SK-N-SH (cell line): ENCODE results near the gene SPATA2. TPM values are rescaled to one million over a fixed set of nuclear protein-coding genes. Genes with fewer than 3 reads are reported as not detected.

Source experiments
- CTCF ChIA-PET: fragments of 300-600, 350-600 bp; formaldehyde crosslinking; extraction: SDS; loops from one replicate; lab custom pipeline; 2021; lab: Yijun Ruan, JAX
- POLR2A ChIA-PET: fragments of 350-600 bp; sonication (Branson Sonifier 250); formaldehyde crosslinking; extraction: SDS; loops from one replicate; lab custom pipeline; 2020; ENCODE audit warnings: antibody characterized with exemption, inconsistent platforms; lab: Yijun Ruan, JAX
- DNase-seq: peaks from one replicate; pipeline ENCODE4 v3.0.0; 2012
- H2AFZ ChIP-seq: fragments of 200-600 bp; sonication (generic); 2 replicates; pipeline ENCODE4 v1.8.1; 2016; ENCODE audit warnings: antibody characterized with exemption, mild to moderate bottlenecking, low read depth
- H3F3A ChIP-seq: fragments of 200-600 bp; sonication (generic); replicated peaks from 2 replicates; pipeline ENCODE3; 2016; ENCODE audit warnings: antibody characterized with exemption, mild to moderate bottlenecking; ENCODE audit not compliant: insufficient read depth
- H3K27ac ChIP-seq, 2 experiments: fragments of 200-500 bp in 1 of 2; fragments of 200-600 bp in 1 of 2; sonication (Bioruptor generic) in 1 of 2; sonication (generic), shearing (Covaris generic) in 1 of 2; 2 replicates each; pipeline versions ENCODE4 v1.5.1 to v1.6.1; 2014 to 2016; ENCODE audit warnings: low read depth in 2 of 2, inconsistent platforms in 1 of 2, low read length in 1 of 2, mild to moderate bottlenecking in 1 of 2, mixed read lengths in 1 of 2
- H3K27me3 ChIP-seq: fragments of 200-600 bp; sonication (generic), shearing (Covaris generic); 2 replicates; pipeline ENCODE4 v1.6.1; 2016; ENCODE audit warnings: mixed run types; ENCODE audit not compliant: insufficient read depth
- H3K36me3 ChIP-seq, 2 experiments: fragments of 200-500 bp in 1 of 2; fragments of 200-600 bp in 1 of 2; sonication (Bioruptor generic) in 1 of 2; sonication (generic) in 1 of 2; replicated peaks in 1 of 2; 2 replicates each; pipeline versions ENCODE3 to v1.5.1; 2014 to 2016; ENCODE audit warnings: low read length in 1 of 2, mild to moderate bottlenecking in 1 of 2; ENCODE audit not compliant: insufficient read depth in 2 of 2, control insufficient read depth in 1 of 2
- H3K4me1 ChIP-seq, 2 experiments: fragments of 200-500 bp in 1 of 2; fragments of 200-600 bp in 1 of 2; sonication (Bioruptor generic) in 1 of 2; sonication (generic), shearing (Covaris generic) in 1 of 2; 2 replicates each; pipeline versions ENCODE4 v1.5.1 to v1.6.1; 2014 to 2016; ENCODE audit warnings: low read depth in 1 of 2, low read length in 1 of 2, mixed run types in 1 of 2; ENCODE audit not compliant: insufficient read depth in 2 of 2, control insufficient read depth in 1 of 2
- H3K4me2 ChIP-seq: fragments of 200-600 bp; sonication (generic), shearing (Covaris generic); 2 replicates; pipeline ENCODE4 v1.6.1; 2017; ENCODE audit warnings: mixed run types
- H3K4me3 ChIP-seq, 2 experiments: fragments of 200-500 bp in 1 of 2; fragments of 200-600 bp in 1 of 2; sonication (Bioruptor generic) in 1 of 2; sonication (generic), shearing (Covaris generic) in 1 of 2; 2 replicates each; pipeline versions ENCODE4 v1.5.1 to v1.8.1; 2014 to 2016; ENCODE audit warnings: low read depth in 2 of 2, inconsistent platforms in 1 of 2, low read length in 1 of 2, mild to moderate bottlenecking in 1 of 2, mixed read lengths in 1 of 2, moderate library complexity in 1 of 2
- H3K79me2 ChIP-seq: fragments of 200-600 bp; sonication (generic); 2 replicates; pipeline ENCODE4 v1.8.1; 2017; ENCODE audit warnings: mild to moderate bottlenecking; ENCODE audit not compliant: insufficient read depth
- H3K9ac ChIP-seq: fragments of 200-600 bp; sonication (generic); 2 replicates; pipeline ENCODE4 v1.6.1; 2017; ENCODE audit warnings: mixed run types
- H3K9me2 ChIP-seq: fragments of 200-600 bp; sonication (generic); 2 replicates; pipeline ENCODE4 v1.6.1; 2017; ENCODE audit warnings: mixed run types
- H3K9me3 ChIP-seq: fragments of 200-600 bp; sonication (generic); 2 replicates; pipeline ENCODE4 v1.6.1; 2017; ENCODE audit warnings: mixed run types, mild to moderate bottlenecking, moderate library complexity
- H4K20me1 ChIP-seq: fragments of 200-600 bp; sonication (generic); 2 replicates; pipeline ENCODE4 v1.6.1; 2017; ENCODE audit warnings: mild to moderate bottlenecking, mixed run types; ENCODE audit not compliant: insufficient read depth
- ELF1 ChIP-seq: IDR thresholded peaks from 2 replicates; pipeline ENCODE4 v1.4.0; 2012
- EP300 ChIP-seq, 2 experiments: IDR thresholded peaks; 2 replicates each; pipeline versions ENCODE4 v1.4.0 to v1.6.1; 2012; ENCODE audit warnings: borderline replicate concordance in 1 of 2, low read depth in 1 of 2, low read length in 1 of 2
- EZH2phosphoT487 ChIP-seq: fragments of 200-600 bp; sonication (generic); IDR thresholded peaks from 2 replicates; pipeline ENCODE4 v1.6.1; 2017; ENCODE audit warnings: low read depth, mixed run types, mild to moderate bottlenecking, antibody characterized with exemption, moderate library complexity, borderline replicate concordance
- FOXM1 ChIP-seq: IDR thresholded peaks from 2 replicates; pipeline ENCODE4 v1.4.0; 2012; ENCODE audit warnings: low read depth, mild to moderate bottlenecking
- GABPA ChIP-seq: IDR thresholded peaks from 2 replicates; pipeline ENCODE4 v1.4.0; 2012; ENCODE audit warnings: low read depth, mild to moderate bottlenecking
- GATA2 ChIP-seq: sonication (generic); formaldehyde crosslinking; IDR thresholded peaks from 2 replicates; pipeline ENCODE4 v1.5.0; 2020; ENCODE audit warnings: mild to moderate bottlenecking, missing genetic modification reagents
- MEF2A ChIP-seq: IDR thresholded peaks from 2 replicates; pipeline ENCODE4 v1.4.0; 2012; ENCODE audit warnings: low read depth, borderline replicate concordance
- MXI1 ChIP-seq: IDR thresholded peaks from 2 replicates; pipeline ENCODE4 v1.6.1; 2012; ENCODE audit warnings: mild to moderate bottlenecking, low read depth, low read length, improper control_type of control experiment
- NFIC ChIP-seq: IDR thresholded peaks from 2 replicates; pipeline ENCODE4 v1.4.0; 2012; ENCODE audit warnings: borderline replicate concordance
- NRF1 ChIP-seq: IDR thresholded peaks from 2 replicates; pipeline ENCODE4 v1.6.1; 2012; ENCODE audit warnings: low read depth, mild to moderate bottlenecking, low read length
- POLR2AphosphoS5 ChIP-seq: IDR thresholded peaks from 2 replicates; pipeline ENCODE4 v1.6.1; 2012; ENCODE audit warnings: low read depth, low read length
- RAD21 ChIP-seq: IDR thresholded peaks from 2 replicates; pipeline ENCODE4 v1.6.1; 2012; ENCODE audit warnings: mild to moderate bottlenecking, low read length
- RCOR1 ChIP-seq: fragments of 150-350 bp; IDR thresholded peaks from 2 replicates; pipeline ENCODE4 v1.6.1; 2017; ENCODE audit warnings: antibody characterized with exemption, low read length
- RXRA ChIP-seq: IDR thresholded peaks from 2 replicates; pipeline ENCODE4 v1.4.0; 2012; ENCODE audit warnings: low read depth, mild to moderate bottlenecking, borderline replicate concordance
- SMC3 ChIP-seq: IDR thresholded peaks from 2 replicates; pipeline ENCODE4 v1.6.1; 2012; ENCODE audit warnings: low read depth, low read length, improper control_type of control experiment
- WGBS: methylation state at CpG from one replicate; pipeline ENCODE4 v1.1.6; 2017; ENCODE audit warnings: low lambda C conversion rate; 5-methylcytosine and 5-hydroxymethylcytosine counted together
- polyA plus RNA-seq, 3 experiments: library from polyadenylated mRNA; depleted of rRNA; stranded (reverse); fragments of >200 nt; gene quantifications; 2 replicates each; pipeline ENCODE4 v1.2.3, GENCODE V29; 2012
- TF ChIP-seq, protein P1 (sequence below): IDR thresholded peaks from 2 replicates; pipeline ENCODE4 v1.6.1; 2012; ENCODE audit warnings: mild to moderate bottlenecking, low read depth, low read length, moderate library complexity
- TF ChIP-seq, protein P2 (sequence below): IDR thresholded peaks from 2 replicates; pipeline ENCODE4 v1.4.0; 2012; ENCODE audit warnings: low read depth, borderline replicate concordance
- TF ChIP-seq, protein P3 (sequence below): IDR thresholded peaks from 2 replicates; pipeline ENCODE4 v1.4.0; 2012; ENCODE audit warnings: low read depth, borderline replicate concordance

SPATA2 gene
- polyA plus RNA-seq, 1 of the 3 experiments (the other 2 are of a cell fraction): 7.2 TPM

DNA sequence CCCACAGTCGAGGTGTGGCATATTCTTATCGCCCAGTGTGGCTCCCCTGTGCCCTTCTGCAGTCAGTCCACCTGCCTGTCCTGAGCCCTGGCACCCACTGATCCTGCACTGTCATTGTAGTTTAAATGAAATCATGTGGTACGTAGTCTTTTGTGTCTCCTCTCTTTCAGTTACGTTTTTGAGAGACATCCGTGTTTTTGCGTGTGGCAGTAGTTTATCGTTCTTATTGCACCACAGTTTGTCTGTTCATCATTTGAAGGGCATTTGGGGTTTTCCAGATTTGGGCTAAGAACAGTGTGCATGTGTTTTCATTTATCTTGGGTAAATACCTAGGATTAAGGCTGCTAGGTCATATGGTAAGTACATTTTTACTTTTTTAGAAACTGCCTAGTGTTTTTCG lies 49.3 kb downstream of the SPATA2 start:
- no peak overlapping the region for H3K4me3 ChIP-seq
- POLR2A ChIA-PET: no interaction called here
- no peaks in the 10 kb centered on the region for H3K79me2 ChIP-seq
- no peak overlapping the region for H3K4me2 ChIP-seq
- no peaks in the 10 kb centered on the region for H3K9me3 ChIP-seq
- 0 out of 4 replicates have a peak, but pooled peaks cover 0 to 8% of the 10 kb centered on the region in 2 experiments for H3K4me1 ChIP-seq
- no peaks in the 10 kb centered on the region for H3F3A ChIP-seq
- DNase-seq: no peak
- 83% methylated on average over 8 of the region's 8 CpGs for WGBS
- CTCF ChIA-PET: no interaction called here
- H3K36me3 ChIP-seq: peaks cover 7 to 18% of the 10 kb centered on the region in 2 experiments
- H2AFZ ChIP-seq: no peak overlapping the region
- no peak overlapping the region for H3K9ac ChIP-seq
- H3K27me3 ChIP-seq: no peaks in the 10 kb centered on the region
- peak overlapping the region; percentile 13 to 31; a peak in 2 of 4 replicates for H3K27ac ChIP-seq
- TF ChIP-seq GATA2 (CRISPR knock-in tag) (no peak), RCOR1 (no peak), MXI1 (no peak), RAD21 (no peak), POLR2AphosphoS5 (no peak), FOXM1 (no peak), ELF1 (no peak), EP300 (IDR thresholded peaks at IDR 0.05; ENCODE audit: borderline replicate concordance in 1 of 2, low read depth in 1 of 2, low read length in 1 of 2) (no peak), NRF1 (no peak), NFIC (no peak), EZH2phosphoT487 (no peak), SMC3 (no peak), RXRA (no peak), MEF2A (no peak), GABPA (no peak)
- TF ChIP-seq, protein P1, sequence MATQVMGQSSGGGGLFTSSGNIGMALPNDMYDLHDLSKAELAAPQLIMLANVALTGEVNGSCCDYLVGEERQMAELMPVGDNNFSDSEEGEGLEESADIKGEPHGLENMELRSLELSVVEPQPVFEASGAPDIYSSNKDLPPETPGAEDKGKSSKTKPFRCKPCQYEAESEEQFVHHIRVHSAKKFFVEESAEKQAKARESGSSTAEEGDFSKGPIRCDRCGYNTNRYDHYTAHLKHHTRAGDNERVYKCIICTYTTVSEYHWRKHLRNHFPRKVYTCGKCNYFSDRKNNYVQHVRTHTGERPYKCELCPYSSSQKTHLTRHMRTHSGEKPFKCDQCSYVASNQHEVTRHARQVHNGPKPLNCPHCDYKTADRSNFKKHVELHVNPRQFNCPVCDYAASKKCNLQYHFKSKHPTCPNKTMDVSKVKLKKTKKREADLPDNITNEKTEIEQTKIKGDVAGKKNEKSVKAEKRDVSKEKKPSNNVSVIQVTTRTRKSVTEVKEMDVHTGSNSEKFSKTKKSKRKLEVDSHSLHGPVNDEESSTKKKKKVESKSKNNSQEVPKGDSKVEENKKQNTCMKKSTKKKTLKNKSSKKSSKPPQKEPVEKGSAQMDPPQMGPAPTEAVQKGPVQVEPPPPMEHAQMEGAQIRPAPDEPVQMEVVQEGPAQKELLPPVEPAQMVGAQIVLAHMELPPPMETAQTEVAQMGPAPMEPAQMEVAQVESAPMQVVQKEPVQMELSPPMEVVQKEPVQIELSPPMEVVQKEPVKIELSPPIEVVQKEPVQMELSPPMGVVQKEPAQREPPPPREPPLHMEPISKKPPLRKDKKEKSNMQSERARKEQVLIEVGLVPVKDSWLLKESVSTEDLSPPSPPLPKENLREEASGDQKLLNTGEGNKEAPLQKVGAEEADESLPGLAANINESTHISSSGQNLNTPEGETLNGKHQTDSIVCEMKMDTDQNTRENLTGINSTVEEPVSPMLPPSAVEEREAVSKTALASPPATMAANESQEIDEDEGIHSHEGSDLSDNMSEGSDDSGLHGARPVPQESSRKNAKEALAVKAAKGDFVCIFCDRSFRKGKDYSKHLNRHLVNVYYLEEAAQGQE: no peak
- TF ChIP-seq, protein P2, sequence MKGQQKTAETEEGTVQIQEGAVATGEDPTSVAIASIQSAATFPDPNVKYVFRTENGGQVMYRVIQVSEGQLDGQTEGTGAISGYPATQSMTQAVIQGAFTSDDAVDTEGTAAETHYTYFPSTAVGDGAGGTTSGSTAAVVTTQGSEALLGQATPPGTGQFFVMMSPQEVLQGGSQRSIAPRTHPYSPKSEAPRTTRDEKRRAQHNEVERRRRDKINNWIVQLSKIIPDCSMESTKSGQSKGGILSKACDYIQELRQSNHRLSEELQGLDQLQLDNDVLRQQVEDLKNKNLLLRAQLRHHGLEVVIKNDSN: no peak
- TF ChIP-seq, protein P3, sequence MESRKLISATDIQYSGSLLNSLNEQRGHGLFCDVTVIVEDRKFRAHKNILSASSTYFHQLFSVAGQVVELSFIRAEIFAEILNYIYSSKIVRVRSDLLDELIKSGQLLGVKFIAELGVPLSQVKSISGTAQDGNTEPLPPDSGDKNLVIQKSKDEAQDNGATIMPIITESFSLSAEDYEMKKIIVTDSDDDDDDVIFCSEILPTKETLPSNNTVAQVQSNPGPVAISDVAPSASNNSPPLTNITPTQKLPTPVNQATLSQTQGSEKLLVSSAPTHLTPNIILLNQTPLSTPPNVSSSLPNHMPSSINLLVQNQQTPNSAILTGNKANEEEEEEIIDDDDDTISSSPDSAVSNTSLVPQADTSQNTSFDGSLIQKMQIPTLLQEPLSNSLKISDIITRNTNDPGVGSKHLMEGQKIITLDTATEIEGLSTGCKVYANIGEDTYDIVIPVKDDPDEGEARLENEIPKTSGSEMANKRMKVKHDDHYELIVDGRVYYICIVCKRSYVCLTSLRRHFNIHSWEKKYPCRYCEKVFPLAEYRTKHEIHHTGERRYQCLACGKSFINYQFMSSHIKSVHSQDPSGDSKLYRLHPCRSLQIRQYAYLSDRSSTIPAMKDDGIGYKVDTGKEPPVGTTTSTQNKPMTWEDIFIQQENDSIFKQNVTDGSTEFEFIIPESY: no peak
- no peaks in the 10 kb centered on the region for H4K20me1 ChIP-seq
- no peaks in the 10 kb centered on the region for H3K9me2 ChIP-seq
